HG03469 (cell line): Measurements from ENCODE around the gene LRMDA.

Source experiments
- ATAC-seq: cut with Tn5 transposase; IDR thresholded peaks from one replicate; pipeline ENCODE4 v1.9.1; 2021; ENCODE audit warnings: mild to moderate bottlenecking, moderate library complexity, moderate number of reproducible peaks; ENCODE audit not compliant: unreplicated experiment

Gene LRMDA

DNA sequence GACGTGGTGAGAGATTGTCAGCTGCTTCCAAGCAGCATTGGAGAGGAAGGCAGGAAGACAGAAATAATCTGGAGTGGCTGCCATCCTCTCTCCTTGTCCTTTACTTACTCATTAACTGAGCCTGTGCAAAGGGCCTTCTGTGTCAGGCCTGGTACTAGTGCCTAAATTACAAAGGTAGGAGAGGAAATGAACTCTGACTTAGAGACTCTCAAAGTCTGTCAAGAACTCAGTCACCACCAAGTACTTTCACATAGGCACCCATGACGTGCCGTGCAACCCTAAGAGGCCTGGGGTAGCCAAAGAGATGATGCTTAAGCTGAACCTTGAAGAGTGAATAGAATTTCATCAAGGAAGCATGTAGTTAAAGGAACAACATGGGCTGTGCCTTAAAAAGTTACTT lies 866.9 kb downstream of the LRMDA start:
- ATAC-seq = no peak

- ATAC-seq = no peak
These were observed 868.1 kb downstream of the LRMDA start for GRCh38 chr10:76299501-76299900.

- no peak for ATAC-seq
These were observed 869.8 kb downstream of the LRMDA start for GRCh38 chr10:76301211-76301610.

GRCh38 chr10:76301950-76302349 lies 870.5 kb downstream of the LRMDA start:
- no peak for ATAC-seq

- ATAC-seq = no peak
These were observed 871.1 kb downstream of the LRMDA start for GRCh38 chr10:76302481-76302880.

DNA sequence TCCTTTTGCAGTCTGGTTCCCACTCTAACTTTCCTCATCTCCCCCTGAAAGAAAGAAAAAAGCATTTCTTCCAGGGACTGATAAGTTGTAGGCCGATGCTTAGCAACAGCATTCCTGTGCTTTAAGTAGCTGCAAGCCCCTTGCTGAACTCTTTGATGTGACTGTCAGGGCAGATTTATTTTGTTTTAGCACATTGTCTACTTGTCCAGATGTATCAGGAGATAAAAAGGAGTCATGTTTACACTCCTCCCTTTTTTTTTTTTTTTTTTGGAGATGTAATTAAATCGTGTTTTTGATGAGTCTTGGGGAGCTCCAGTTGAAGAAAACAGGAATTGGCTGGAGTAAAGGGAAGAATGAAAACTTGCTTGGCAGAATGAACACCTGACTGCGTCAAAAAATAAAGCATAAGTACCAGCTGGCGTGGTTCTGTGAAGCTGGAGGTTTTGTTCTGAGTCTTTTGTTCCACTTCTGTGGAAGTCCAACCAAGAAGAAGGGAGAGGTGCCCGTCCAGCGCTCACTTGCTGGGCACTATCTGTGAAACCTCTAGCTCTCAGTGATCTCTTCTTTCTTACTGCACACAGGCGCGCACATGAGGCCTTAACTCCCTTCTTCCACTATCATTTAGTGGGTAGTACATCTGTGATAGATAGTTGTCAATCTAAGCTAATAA lies 871.7 kb downstream of the LRMDA start:
- ATAC-seq = no peak

DNA sequence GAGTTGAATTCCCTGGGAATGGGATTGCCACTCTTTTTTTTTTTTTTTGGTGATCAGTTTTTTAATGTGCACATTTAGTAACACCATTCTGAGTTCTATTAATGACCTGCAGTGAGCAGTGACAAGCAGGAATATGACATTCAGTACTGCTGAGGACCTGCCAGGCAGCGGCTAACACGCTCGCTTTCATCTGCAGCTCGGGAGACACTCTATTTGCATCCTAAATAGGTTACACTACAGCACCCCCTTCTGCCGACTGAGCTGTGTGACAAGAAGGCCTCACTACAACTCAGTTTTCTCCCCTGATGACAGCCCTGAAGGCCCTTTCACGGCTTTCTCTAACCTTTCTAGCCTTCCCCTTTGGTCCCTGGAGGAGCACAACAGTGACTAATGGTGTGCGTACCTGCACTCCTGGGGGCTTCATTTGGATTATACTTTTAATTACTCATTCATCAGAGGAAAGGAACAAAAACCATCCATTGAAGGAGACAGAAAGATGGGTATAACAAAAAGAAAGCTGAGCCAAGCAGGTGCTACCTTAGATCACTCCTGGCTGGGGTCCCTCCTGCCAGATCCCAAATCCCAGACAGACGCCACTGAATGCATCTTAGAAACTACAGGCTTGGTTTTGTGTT lies 872.4 kb downstream of the LRMDA start:
- ATAC-seq = peak; percentile 48

DNA sequence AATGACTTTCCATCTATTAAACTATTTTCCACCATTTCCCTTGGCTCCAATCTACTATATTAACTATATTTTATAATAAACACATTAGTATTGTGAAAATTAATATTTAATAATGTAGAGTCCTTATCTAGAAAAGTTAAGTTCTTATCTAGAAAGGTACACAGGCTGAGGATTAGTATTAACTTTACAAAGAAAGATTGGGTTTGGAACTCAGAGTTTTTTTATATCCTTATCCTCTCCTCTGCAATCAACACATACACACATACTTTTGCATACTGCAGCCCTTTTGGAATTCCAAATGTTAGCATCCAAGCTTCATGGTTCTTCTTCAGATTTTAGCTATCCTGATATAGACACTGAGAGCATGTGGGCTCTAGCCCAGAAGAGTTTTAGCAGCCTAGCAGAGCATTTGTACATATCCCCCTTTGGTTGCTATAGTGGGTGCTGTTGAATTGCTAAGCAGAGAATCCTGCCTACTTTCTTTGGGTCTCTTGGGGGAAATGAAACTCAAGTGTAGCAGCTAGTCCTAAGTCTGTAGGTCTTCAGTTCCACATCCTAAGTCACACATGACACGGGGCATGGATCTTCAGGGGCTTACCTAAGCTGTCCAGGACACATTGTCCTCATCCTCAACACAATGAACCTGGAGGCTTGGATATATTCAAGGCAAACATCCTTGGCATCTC lies 874.6 kb downstream of the LRMDA start:
- ATAC-seq = no peak

DNA sequence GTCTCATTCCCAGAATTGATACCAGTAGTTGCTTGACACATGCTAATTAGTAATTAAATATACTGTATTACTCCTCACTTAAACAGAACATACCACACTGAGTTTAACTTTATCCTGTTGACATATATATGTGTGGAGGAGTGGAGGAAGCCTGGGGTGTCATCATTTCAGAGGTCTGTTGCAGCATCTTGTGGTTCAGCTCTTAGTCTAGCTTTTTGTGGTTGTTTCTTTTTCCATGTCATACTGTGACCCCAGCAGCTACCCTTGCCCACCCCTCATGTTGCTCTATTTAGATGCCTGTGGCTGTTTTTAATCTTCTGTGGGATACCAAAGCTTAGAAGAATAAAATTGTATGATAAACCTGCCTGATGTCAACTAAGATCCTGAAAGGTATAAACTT lies 875.4 kb downstream of the LRMDA start:
- ATAC-seq = no peak

DNA sequence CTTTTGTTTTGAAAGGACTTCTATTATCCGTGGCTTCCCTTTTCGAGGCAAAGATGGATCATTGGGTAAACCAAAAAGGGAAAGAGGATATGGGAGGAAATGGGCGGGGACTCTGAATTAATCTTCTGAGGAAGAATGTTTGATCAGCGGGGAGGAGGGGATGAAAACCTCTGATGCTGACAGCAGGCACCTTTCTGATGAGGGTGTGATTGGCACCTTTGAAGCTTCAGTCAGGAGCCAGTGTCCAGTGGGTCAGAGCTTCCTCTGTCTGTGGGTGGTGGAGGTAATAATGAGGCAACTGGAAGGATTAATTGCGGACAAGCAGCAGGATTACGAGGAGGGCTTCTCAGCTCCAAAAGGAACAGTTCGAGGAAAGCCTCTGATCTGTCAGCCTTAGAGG lies 877.6 kb downstream of the LRMDA start:
- ATAC-seq = no peak

DNA sequence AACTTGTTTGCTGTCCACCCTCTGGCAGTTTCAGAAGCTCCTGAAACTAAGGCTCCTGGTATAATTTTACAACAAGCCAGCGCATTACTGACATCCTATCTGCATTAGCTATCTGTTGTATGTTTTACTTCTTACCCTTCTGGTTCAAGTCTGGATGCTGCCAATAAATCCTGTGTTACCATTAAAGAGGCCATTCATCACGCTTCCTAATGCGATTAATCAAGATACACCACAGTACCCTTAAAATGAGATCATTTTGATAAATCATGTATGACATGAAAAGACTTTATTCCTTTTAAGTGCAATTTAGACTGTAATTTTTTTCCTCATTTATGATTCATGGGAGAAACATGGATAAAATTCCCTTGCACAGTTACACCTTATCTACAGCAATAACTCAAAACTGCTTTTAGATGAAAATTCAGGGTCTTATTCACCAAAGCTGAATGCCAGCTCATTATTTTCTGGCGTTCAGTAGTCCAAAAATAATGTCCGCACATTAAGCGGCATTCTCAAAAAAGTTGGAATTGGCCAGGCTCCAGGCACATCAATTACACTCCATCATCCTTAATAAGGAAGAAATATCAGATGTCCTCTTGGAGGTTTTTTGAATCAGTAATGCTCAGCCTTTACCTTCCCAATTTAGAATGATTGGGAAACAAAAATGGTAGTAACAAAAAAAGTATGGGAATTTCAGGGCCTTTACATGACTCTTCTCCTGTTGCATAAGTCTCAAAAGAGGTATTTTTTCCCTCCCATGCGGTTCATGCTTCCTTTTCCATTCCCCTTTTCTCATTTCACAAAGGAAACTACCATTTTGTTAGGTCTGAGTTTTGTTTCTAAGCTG lies 878.5 kb downstream of the LRMDA start:
- no peak for ATAC-seq

DNA sequence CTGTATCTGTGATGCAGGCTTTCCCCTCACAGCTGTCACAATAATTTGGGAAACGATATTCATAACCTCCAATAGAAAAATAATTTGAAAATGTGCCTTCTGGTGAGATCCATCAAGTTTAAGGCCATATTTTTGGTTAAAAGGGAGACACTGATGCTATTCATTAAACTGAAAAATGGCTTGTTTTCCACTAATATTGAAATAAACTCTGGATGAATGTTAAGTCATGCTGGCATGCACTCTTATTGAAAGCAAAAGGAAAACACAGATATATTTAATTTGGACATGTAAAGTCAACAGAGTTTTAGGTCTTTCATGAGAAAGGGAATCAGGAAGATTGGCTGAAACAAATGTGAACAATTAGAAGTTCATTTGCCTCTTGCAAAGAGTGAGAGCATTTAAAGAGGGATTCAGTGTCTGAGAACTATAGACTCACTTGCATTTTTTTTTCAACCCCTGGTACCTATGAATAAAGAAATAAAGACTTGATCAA lies 879.2 kb downstream of the LRMDA start:
- ATAC-seq = no peak

GRCh38 chr10:76311752-76312636 lies 880.6 kb downstream of the LRMDA start:
- peak; percentile 56 for ATAC-seq

DNA sequence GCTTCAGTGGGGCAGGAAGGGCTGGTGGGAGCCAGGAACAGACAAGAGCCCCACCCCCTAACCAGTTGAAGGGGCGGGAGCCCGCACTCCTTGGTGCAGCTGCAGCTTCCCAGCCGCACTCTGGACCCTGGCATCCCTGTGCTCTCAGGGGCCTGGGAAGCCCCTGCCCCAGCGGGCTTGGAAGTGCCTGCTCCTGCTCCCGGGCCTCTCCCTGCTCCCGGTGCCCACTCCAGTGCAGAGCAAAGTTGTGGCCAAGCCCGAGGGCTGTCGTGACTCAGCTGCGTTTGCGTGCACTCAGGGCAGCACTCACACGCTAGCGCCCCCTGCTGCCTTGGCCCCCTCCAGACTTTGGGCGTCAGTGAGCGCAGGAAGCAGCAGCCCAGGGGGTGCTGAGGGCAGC lies 883.8 kb downstream of the LRMDA start:
- no peak for ATAC-seq

- ATAC-seq = no peak
These were observed 884.8 kb downstream of the LRMDA start for GRCh38 chr10:76316234-76316633.

GRCh38 chr10:76317078-76317477 lies 885.7 kb downstream of the LRMDA start:
- ATAC-seq = no peak

DNA sequence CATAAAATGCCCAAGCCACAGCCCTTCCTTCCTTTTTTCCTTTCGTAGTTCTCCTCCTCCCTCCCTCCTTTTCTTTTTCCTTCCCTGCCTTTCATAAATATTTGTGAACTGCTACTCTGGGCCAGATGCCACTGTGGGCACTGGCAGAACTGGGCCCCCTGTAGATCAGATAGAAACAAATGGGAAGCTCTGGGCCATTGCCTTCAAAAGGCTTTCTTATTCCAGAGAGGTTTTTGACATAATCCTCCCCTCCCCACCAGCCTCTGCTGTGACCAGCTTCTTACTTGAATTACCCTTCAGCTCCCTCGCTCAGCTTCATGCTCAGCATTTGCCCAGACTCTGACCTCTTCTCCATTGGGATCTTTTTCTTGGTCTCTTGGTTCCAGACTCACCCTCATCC lies 886.8 kb downstream of the LRMDA start:
- ATAC-seq = no peak

GRCh38 chr10:76319661-76320060 lies 888.2 kb downstream of the LRMDA start:
- no peak for ATAC-seq

DNA sequence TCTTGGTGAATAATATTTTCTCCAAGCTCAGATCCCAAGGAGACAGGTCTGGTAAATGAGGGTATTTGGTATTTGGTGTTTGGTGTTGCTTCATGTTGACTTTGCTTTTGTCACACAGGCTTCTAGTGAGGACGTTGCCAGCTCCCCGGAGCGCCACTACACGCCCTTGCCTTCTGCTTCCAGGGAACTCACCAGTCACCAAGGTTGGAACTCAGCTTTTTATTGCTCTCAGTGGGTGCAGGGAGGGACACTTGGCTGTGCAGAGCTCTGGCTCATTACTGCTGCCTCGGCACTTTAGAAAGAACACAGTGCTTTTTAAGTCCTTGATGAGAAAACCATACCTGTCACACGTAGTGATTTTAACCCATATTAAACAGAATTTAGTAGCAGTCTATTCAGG lies 892.9 kb downstream of the LRMDA start:
- ATAC-seq = no peak

DNA sequence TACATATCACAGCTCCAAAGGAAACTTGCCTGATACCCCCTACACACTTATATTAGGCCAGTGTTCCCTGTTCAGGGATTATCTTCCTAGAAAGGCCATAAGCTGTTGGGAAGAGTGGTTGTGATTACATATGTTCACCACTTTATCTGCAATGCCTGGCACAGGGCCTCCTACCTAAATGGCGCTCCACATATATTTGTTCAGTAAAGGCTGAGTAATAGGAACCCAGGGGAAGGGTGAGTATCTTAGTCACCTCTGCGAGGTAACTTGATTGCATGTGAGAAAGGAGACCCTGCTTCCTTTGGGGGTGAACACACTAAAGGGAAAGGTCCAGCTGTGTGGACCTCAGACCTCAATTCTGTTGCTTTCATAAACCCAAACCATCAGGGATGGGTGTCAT lies 896.0 kb downstream of the LRMDA start:
- ATAC-seq = no peak
